Right lobe of liver (tissue), 6 donors: ENCODE measurements around the gene HDAC4. TPM values are rescaled to one million over a fixed set of nuclear protein-coding genes. Genes with fewer than 3 reads are reported as not detected.

Source experiments
- ATAC-seq, 4 donors: fragments of 200-7000 bp; cut with Tn5 transposase; one replicate each; pipeline ENCODE4 v1.9.1; 2020; ENCODE audit warnings: mild to moderate bottlenecking in 4 of 4, moderate library complexity in 4 of 4
- DNase-seq, 3 donors: peaks; one replicate each; pipeline ENCODE4 v3.0.0-alpha.2; 2020
- H3K27ac ChIP-seq, 3 donors: fragments of 200-600 bp; one replicate each; pipeline ENCODE4 v1.8.0; 2022
- H3K27me3 ChIP-seq, 2 donors: fragments of 200-600 bp; one replicate each; pipeline ENCODE4 v1.8.0; 2022
- H3K36me3 ChIP-seq, 4 donors: fragments of 200-600 bp; sonication (generic) in 1 of 4; one replicate each; pipeline versions ENCODE4 v1.5.1 to v1.8.0; 2017 to 2022; ENCODE audit warnings: control low read depth in 1 of 4
- H3K4me1 ChIP-seq, 4 donors: fragments of 200-600 bp; sonication (generic) in 1 of 4; one replicate each; pipeline versions ENCODE4 v1.5.1 to v1.8.0; 2017 to 2022; ENCODE audit warnings: control low read depth in 1 of 4
- H3K4me3 ChIP-seq, 3 donors: fragments of 200-600 bp; one replicate each; pipeline ENCODE4 v1.8.0; 2022
- H3K9me3 ChIP-seq, 4 donors: fragments of 200-600 bp; sonication (generic) in 1 of 4; one replicate each; pipeline versions ENCODE4 v1.5.1 to v1.8.0; 2017 to 2022; ENCODE audit warnings: control low read depth in 1 of 4
- POLR2A ChIP-seq: fragments of 450-650 bp; IDR thresholded peaks from one replicate; pipeline ENCODE4 v1.6.1; 2017; ENCODE audit warnings: antibody characterized with exemption, mild to moderate bottlenecking
- WGBS: methylation state at CpG from one replicate; pipeline ENCODE4 v1.1.6; 2018; ENCODE audit warnings: low coverage, low lambda C conversion rate; ENCODE audit not compliant: insufficient coverage; ENCODE audit errors: missing lambda C conversion rate; 5-methylcytosine and 5-hydroxymethylcytosine counted together
- intact Hi-C, 2 donors: fragments of 100-400 bp; cut with DNase I; formaldehyde crosslinking; loops; one replicate each; pipeline versions ENCODE4 v1.11.2 to v1.14.1; 2022
- total RNA-seq, 6 experiments: library from RNA; depleted of rRNA in 2 of 6; stranded (reverse); fragments of >200 nt in 2 of 6; fragmentation: NEBNext Ultra II Directional in 3 of 6; extraction: Animal tissue kit (Norgen Biotek cat#: 25700) in 3 of 6; gene quantifications; one replicate each; pipeline versions ENCODE4 v1.1.0 to v1.2.4, GENCODE V29; 2016 to 2023
- TF ChIP-seq, protein P1 (sequence below), 4 donors: fragments of 200-600 bp in 3 of 4; fragments of 450-650 bp in 1 of 4; IDR thresholded peaks; one replicate each; pipeline versions ENCODE4 v1.5.1 to v1.8.0; 2016 to 2022; ENCODE audit warnings: antibody characterized with exemption in 4 of 4, mild to moderate bottlenecking in 2 of 4
- donor health status: DM: no; HTN: yes; CAD: no.
- donor health status: DM: no; HTN: no; CAD: no.
- donor health status: DM: no; HTN: no; CAD: no.
- donor health status: DM: no; HTN: yes; CAD: no.
- donor health status: DM: no; HTN: yes; CAD: no.

HDAC4 gene
- total RNA-seq, 6 experiments from 2014 or later: 8.9 to 22.4 (median 14.7) TPM

GRCh38 chr2:239189711-239190131 is 211.1 kb downstream of the HDAC4 start:
- Histone ChIP-seq H3K27ac (no peak overlapping the region), H3K9me3 (no peaks in the 10 kb centered on the region), H3K4me1 (no peaks in the 10 kb centered on the region), H3K4me3 (no peak overlapping the region), H3K27me3 (no peaks in the 10 kb centered on the region), H3K36me3 (peaks cover 0 to 7% (median 5%) of the 10 kb centered on the region in 4 donors)
- no peak for ATAC-seq
- TF ChIP-seq, protein P1, sequence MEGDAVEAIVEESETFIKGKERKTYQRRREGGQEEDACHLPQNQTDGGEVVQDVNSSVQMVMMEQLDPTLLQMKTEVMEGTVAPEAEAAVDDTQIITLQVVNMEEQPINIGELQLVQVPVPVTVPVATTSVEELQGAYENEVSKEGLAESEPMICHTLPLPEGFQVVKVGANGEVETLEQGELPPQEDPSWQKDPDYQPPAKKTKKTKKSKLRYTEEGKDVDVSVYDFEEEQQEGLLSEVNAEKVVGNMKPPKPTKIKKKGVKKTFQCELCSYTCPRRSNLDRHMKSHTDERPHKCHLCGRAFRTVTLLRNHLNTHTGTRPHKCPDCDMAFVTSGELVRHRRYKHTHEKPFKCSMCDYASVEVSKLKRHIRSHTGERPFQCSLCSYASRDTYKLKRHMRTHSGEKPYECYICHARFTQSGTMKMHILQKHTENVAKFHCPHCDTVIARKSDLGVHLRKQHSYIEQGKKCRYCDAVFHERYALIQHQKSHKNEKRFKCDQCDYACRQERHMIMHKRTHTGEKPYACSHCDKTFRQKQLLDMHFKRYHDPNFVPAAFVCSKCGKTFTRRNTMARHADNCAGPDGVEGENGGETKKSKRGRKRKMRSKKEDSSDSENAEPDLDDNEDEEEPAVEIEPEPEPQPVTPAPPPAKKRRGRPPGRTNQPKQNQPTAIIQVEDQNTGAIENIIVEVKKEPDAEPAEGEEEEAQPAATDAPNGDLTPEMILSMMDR (IDR thresholded peaks at IDR 0.05): no peak
- TF ChIP-seq POLR2A: no peak
- peak in 2 of 3 donors; percentile 42 to 45 for DNase-seq
- intact Hi-C loops: no loop called here
- WGBS: no CpG with 5 or more reads among the region's 23 CpGs

DNA sequence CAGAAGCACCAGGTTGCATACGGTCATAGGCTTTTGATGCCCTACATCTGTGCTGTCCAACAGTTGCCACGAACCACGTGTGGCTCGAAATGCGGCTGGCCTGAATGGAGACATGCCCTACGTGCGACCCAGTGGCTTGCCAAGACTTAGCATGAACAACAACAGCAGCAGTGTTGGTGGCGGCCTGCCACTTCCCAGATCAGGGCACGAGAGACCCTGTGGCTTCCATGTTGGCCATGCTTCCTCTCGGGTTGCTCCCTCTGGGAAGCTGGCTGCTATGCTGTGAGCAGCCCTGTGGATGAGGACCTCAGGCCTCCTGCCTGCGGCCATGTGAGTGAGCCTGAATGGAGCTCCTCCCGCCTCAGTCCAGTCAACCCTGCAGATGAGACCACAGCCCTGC is 212.3 kb downstream of the HDAC4 start:
- intact Hi-C loops: no loop called here
- DNase-seq: peak in 1 of 3 donors; percentile 41

DNA sequence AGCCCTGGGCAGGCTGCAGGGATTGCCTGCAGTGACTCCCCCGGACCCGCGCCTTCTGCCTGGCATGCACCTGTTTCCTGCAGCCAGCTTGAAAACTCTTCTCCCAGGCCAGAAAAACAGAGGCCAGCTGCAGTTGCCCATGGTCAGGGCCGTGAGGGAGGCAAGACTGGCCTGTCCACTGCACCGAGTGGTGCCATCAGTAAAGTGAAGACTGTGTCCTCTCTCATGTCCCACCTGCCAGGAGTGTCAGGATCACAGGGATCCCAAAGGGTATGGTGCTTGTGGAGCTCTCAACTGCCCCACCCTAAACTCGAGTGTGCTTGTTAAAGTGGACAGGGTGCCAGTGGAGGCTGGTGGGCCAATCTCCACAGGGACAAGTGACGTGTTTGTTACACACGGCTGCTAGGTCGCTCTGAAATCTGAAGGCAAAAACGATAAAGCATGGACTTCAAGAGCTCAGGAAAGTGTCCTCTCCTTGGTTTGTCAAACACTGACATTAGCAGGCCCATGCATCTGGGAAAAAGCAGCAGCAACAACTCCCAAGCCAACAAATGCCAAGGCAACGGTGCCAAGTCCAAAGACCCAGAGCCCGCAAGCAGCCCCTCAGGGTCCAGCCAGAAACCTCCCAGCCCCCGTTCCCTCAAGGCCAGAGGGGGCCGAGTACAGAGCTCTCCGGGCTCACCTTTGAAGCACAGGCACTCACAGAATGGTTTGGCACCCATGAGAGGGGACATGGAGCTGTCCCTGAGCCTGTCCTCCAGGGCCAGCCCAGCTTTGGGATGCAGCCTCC is 213.2 kb downstream of the HDAC4 start:
- peaks cover 0 to 7% (median 5%) of the 10 kb centered on the region in 4 donors for H3K36me3 ChIP-seq
- no peak for TF ChIP-seq POLR2A
- TF ChIP-seq, protein P1 (IDR thresholded peaks at IDR 0.05): no peak
- H3K4me1 ChIP-seq: no peaks in the 10 kb centered on the region
- ATAC-seq (no peak), DNase-seq (peak in 2 of 3 donors; percentile 31 to 39)
- H3K4me3 ChIP-seq: no peak overlapping the region
- H3K27me3 ChIP-seq: no peaks in the 10 kb centered on the region
- no peaks in the 10 kb centered on the region for H3K9me3 ChIP-seq
- 95% methylated on average over 4 of the region's 15 CpGs for WGBS
- H3K27ac ChIP-seq: no peak overlapping the region
- intact Hi-C loops: no loop called here

More for the DNA sequence above, 212.3 kb downstream of the HDAC4 start:
- Histone ChIP-seq H3K27ac (no peak overlapping the region), H3K27me3 (no peaks in the 10 kb centered on the region), H3K9me3 (no peaks in the 10 kb centered on the region), H3K36me3 (peaks cover 0 to 7% (median 5%) of the 10 kb centered on the region in 4 donors), H3K4me3 (no peak overlapping the region), H3K4me1 (no peaks in the 10 kb centered on the region)
- 100% methylated on average over 1 of the region's 12 CpGs for WGBS
- no peak for TF ChIP-seq POLR2A
- TF ChIP-seq, protein P1 (IDR thresholded peaks at IDR 0.05): no peak
- no peak for ATAC-seq

- ATAC-seq (no peak), DNase-seq (peak in 2 of 3 donors; percentile 27 to 42)
- TF ChIP-seq, protein P1 (IDR thresholded peaks at IDR 0.05): no peak
- no peak for TF ChIP-seq POLR2A
These were observed 214.1 kb downstream of the HDAC4 start for GRCh38 chr2:239186516-239187357.

More at GRCh38 chr2:239186516-239187357, 214.1 kb downstream of the HDAC4 start:
- Histone ChIP-seq H3K4me1 (no peaks in the 10 kb centered on the region), H3K27ac (no peak overlapping the region), H3K36me3 (peaks cover 0 to 7% (median 5%) of the 10 kb centered on the region in 4 donors), H3K9me3 (no peaks in the 10 kb centered on the region), H3K4me3 (no peak overlapping the region), H3K27me3 (no peaks in the 10 kb centered on the region)
- intact Hi-C loops: no loop called here
- WGBS: 91% methylated on average over 10 of the region's 20 CpGs
